ENCODE data around the gene PLXDC1. TPM values are rescaled to one million over a fixed set of nuclear protein-coding genes. Genes with fewer than 3 reads are reported as not detected.

Gene PLXDC1
- total and polyA plus RNA-seq, 2 of the 8 experiments (the other 6 are each of a cell fraction or from before 2014, with no cell fraction given), result 4.1 to 14.6 TPM

DNA sequence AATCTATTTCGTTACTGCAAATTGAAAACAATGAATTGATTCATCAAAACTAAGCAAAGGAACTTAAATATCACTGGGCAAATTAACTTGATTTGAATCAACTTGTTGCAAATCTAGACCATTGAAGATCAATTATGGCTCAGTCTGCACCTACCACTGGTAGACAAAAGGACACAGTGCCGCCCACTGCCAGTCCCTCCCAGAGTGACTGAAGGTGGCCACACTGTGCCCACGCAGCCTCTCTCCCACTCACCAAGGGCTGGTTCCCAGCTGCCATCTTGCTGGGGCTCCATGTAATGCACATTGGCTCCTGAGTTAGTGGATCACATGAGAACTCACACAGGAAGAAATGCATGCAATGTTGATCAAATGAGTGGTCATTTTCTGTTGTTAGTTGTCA lies 78.1 kb downstream of the PLXDC1 start (continued):
- TF ChIP-seq CHD7 (IDR thresholded peaks at IDR 0.05; ENCODE audit: insufficient replicate concordance, low read length) (no peak), JUN (IDR thresholded peaks at IDR 0.05; ENCODE audit: low read depth, low read length) (no peak), CEBPB (IDR thresholded peaks at IDR 0.05; ENCODE audit: low read depth, low read length) (no peak), EP300 (IDR thresholded peaks at IDR 0.05; ENCODE audit: borderline replicate concordance in 1 of 2, low read depth in 2 of 2, low read length in 2 of 2) (no peak), YY1 (IDR thresholded peaks at IDR 0.05; ENCODE audit: low read depth, low read length) (no peak)

Data from H1 (cell line).